ENCODE measurements around the gene ARHGAP22.
"Not testable (repeated sequence)": the region's sequence is repeated elsewhere in the genome, so short reads cannot be mapped to it uniquely, and the experiment has no call there.

Gene ARHGAP22

DNA sequence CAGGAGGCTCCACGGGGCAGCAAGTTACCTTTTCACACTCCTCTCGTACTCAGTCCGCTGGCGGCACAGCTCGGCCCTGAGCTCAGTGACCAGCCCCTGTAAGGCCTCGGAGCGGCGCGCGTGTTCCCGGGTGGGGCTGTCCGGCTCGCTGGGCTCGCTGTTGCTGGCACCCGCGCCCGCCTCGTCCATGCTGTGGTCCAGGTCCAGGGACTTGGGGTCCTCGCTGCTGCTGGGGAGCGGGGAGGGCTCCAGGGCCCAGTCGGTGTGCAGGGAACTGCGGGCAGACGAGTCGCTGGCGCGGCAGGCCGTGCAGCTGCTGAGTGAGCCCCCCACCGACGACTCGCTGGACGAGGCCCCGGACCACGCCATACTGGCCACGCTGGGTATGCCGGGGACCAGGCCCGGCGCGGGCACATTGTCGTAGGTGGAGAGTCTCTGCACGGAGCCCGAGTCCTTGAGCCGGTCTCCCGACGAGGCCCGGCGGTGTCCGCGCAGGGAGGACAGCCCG is 154.6 kb downstream of the ARHGAP22 start:
- no peak for DNase-seq (ENCODE audit: low read depth in 2 of 2)

DNA sequence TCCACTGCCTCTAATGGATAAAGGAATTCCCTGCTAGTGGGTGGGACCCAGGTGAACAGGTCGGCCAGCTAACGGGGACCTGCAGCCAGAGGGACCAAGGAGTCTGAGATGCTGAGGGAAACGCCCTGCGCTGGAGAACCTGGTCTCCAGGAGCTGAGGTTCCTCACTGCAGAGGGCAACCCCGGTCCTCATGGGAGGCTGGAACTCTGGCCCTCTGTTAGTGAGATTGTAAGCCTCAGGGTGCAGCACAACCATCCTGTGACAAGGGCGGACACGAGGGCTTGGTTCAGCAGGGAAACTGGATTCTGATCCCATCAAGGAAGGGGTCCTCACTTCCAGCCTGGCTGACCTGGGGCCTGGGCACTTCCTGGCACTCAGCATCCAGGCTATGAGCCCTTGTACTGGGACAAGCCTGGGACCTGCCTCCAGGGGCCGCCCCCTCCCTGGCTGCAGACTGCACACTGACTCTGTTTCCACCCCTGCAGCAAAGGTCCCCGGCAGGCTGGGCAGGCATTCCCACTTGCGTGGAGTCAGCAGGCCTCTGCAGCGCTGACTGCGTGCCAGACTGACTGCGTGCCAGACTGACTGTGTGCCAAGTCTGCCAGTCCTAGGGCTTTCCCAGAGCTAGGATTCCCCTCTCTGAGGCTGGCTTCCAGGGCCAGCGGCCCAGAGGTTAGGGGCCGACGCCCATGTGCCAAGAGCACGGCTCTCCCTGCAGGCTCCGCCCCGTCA is 155.2 kb downstream of the ARHGAP22 start:
- no peak for DNase-seq (ENCODE audit: low read depth in 2 of 2)

DNA sequence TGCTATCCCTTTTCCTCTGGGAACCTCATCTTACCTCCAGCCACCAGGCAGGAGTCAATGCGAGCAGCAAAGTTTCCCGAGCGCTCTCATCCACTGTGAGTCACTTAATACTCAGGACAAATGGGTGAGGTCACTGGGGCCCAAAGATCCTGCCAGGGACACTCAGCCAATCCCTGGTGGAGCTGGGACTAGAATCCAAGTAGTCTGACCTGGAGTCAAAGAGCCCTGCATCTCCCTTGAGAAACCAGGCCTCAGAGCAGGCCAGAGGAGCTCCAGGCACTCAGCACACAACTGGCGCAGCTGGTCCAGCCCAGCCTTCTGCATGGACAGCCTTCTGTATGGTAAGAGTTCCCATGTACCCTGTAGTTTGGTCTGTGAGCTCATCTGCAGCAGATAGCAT is 156.1 kb downstream of the ARHGAP22 start:
- no peak for DNase-seq (ENCODE audit: low read depth in 2 of 2)

DNA sequence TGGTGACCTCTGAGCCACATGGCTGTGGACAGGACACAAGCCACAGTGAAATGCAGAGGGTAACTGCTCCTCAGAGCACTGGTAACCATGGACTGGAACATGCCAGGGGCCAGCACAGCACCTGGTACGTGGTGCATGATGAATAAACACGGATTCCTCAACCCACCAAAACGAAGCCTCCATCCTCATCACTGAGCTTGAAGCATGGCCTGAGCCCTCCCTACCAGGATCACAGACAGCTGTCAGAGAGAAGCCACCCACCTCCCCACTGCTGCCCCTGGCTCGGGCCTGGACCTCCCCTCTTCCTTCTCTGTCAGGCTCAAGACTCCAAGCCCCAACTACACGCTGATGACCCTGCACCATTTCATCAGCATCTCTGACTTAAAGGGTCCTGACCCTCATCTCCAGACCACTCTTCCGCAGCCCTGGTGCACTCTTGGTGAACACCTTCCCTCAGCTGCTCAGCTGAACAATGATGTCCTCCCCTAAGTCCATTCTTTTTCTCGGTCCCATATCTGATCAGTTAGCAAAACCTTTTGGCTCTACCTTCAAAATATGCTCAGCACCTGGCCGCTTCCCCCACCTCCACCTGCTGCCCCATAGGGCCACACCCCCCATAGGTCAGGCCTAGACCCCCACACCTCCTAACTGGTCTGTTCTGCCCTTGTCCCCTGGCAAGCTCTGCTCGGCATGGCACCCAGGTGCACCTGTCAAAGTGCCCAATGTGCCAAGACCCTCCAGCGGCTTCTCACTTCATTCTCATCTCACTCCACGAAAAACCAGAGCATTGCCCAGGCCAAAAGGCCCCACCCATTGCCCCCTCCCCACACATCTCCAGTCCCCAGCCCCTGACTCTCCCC is 157.3 kb downstream of the ARHGAP22 start:
- DNase-seq (ENCODE audit: low read depth in 2 of 2): no peak

DNA sequence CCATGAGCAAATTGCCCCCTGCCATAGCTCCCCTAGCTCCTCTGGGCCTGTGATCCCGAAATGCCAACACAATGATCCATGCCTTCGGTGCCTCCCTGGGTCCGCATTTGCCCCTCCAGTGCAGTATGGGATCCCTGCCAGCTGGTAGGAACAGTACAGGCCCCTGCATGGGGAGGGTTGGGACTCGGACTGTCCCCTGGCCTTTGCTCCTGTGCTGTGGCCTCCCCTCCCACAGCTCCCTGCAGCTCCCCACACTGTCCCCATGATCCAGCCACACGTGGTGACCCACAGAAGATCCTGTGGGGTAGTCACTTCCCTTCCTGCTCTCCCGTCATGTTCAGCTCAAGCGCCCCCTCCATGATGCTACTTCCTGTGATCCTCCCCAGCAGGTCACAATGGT is 158.1 kb downstream of the ARHGAP22 start:
- no peak for DNase-seq (ENCODE audit: low read depth in 2 of 2)

DNA sequence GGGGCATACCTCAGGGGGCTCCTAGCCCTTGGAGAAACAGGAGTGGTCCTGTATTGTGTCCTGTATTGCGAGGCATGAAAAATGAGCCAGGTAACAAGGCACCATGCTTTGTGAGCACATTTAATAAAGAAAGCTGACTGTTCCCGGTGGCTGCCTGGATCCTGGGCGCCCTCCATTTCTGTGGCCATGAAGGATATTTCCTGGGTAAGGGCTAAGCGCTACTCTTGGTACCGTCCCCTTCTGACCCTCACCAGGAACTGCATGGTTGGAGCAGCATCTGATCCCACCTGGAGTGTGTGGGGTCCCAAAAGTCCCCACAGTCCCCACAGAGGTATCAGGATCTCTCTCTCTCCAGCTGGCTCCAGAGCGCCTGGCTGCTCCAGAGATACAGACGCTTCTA is 158.9 kb downstream of the ARHGAP22 start:
- no peak for DNase-seq (ENCODE audit: low read depth in 2 of 2)

DNA sequence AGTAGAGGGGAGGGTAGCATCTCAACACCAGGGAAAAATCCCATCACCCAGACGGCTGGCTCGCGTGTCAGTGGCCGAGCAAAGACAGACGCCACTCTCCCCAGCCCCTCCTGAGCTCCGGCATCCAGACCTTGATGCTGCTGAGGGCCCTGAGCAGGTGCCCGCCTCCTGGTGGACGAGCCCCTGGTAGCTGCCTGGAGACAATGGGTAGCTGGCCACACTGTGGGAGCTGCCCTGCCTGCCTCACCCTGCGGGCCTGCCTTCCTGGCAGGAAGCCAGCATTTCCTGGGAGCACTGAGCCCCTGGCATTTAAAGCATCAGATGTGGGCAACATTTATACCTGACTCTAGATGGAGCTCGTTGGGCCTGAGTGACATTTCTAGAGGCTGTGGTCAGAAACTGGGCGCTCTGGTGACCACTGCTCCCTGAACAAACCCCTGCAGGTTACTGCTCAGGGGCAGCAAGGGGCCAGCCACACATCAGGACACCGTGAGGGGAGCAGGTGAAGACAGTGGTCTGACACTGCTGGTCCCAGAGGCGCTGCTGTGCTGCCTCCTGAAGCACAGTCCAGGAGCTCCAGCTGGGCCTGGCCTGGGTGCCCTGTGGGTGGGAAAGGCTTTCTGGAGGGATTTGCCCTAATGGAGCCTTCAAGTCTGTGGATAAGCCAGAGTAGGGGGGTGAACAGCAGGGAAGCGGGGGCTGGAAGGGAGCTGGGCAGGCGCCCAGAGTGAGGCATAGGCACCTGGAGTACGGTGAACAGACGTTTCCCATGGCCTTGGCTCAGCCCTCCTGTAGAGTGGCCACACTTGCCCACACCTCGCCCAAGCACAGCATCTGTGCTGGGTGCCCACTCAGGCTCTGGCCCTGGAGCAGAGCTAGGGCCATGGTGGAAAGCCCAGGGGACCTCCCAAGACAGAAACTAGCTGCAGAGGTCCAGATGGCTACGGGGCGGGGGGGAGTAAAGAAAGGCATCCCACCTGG is 159.7 kb downstream of the ARHGAP22 start:
- DNase-seq (ENCODE audit: low read depth in 2 of 2): no peak

DNA sequence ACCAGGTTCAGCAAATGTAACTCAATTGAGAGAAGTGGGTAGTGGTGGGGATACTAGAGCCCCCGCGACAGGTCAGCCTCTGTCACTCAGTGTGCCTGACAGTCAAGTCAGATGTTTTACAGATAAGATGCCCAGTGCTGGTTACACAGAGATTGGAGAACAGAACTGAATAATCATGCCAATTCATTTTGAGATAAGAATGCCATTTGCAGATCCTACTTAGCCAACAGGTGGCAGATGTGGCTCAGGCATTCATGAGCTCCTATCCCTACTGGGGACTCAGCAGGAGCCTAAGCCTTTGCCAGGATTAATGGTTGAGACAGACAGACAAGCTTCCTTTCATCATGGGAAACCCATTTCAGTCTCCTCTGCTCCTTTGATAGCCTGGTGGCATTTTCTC is 160.6 kb downstream of the ARHGAP22 start:
- DNase-seq (ENCODE audit: low read depth in 2 of 2): no peak

DNA sequence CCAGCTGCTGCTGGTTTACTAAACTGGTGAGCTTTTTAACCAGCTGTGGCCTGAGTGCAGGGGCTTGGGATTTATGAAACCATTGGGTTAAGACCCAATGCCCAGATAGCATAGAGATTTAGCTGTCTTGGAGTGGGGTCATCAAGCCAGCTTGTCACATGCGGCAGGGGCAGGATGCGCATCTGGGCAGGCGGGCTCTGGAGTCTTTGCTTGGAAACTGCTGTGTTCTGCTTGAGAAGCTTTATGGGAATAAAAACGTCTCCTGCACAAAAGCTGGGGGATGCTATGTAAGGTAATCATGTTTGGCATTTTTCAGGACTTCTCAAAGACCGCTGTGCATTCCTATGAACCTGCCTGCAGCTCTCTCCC is 162.1 kb downstream of the ARHGAP22 start:
- DNase-seq (ENCODE audit: low read depth in 2 of 2): no peak

DNA sequence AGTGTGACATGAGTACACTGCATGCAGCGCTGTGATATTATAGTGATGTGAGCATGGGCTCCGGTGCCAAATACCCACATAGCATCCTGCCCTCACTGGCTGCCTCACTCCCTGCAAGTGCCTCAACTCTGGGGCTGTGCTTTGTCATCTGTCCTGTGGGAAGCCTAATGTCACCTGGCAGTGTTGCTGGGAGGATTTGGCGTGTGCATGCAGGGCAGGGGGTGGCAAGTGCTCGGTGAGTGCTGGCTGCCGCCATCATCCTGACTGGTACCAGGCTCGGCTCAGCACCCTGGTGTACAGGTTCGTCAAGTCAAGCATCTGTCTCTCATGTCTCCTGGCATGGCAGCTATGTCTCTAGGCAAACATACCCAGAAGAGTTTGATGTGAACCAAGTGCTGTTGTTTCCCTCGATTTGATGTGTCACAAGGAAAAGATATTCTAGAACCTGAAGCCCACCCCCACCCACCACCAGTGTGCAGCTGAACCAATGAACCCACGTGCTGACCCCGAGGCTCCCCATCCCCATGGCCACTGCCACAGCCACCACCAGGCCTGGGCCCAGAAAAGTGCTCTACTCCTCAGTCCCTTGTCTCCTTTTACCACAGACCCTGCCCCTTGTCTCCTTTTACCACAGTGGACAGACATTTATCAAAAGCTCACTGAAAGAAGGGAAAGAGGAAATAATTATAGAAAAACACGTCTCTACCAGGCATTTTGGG is 162.6 kb downstream of the ARHGAP22 start:
- no peak for DNase-seq (ENCODE audit: low read depth in 2 of 2)

DNA sequence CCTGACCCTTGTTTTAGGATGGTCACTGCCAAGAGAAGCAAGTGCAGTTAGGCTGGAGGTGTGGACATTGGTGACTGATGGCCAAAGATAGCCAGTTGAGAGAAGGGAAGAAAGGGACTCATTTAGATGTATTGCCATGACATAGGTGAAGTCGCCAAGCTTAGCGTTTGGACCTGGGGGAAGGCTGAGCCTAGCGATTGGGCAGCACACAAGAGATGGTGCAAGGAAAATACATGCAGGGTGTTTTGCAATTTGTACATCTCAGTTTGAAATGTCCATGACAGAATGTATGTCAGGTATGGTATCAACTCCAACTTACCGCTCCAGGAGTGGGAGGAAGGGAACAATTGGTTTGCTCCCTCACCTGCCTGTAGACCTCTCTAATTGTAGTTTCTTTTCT is 164.1 kb downstream of the ARHGAP22 start:
- no peak for DNase-seq (ENCODE audit: low read depth in 2 of 2)

DNA sequence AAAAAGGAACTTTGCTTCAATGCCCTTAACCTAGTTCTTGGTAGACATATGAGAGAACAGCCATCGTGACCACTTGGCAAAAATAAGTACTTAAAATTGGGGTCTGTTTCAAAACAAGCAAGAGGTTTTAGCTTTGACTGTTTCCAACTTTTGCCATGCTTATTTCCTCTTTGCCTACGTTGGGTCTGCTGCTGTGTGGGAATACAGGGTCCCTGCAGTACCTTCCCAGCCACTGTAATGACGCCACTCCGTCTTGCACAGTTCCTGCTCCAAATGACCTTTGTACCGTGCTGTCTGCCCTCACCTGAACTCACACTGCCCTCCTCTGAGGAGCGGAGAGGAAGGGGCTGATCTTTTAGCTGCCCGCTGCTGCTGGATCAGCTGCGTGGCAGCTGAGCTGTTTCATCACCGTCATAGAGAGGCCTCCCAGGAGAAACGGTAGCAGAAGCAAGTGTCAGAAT is 165.3 kb downstream of the ARHGAP22 start:
- no peak for DNase-seq (ENCODE audit: low read depth in 2 of 2)

DNA sequence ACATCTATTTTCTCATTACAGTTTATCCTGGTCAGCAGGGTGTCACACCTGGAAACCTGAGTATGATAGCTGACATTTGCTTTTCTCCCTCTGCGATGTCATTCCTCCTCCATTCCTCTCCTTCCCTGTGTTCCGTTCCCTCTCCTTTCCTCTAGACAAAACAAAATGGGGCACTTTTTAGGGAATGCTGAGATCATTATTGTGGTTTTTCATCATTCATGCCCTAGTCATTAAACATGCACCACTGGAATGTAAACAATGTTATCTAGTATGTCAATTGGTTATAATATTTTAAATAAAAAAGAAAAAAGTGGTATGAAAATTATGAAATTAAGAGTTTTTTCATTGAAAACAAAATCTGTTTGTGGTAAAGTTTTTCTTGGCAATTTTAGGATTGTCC is 165.8 kb downstream of the ARHGAP22 start:
- no peak for DNase-seq (ENCODE audit: low read depth in 2 of 2)

DNA sequence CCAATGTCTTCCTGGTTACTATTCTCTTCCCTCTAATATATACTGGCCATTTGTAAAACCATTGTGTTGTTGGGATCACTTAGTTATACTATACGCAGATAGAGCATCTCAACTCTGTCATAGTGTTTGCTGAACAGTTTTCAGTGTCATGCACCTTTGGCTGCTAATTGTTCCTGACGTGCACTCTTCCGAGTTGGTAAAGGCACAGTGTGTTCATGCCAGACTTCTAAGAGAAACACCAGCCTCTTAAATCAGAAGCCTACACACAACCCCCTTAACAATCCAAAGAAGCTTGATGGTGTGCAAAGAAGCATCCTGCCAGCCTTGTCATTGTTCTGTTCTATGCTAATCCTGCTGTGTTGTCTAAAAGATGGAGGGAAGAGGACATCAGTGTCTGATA is 167.3 kb downstream of the ARHGAP22 start:
- DNase-seq (ENCODE audit: low read depth in 2 of 2): no peak

DNA sequence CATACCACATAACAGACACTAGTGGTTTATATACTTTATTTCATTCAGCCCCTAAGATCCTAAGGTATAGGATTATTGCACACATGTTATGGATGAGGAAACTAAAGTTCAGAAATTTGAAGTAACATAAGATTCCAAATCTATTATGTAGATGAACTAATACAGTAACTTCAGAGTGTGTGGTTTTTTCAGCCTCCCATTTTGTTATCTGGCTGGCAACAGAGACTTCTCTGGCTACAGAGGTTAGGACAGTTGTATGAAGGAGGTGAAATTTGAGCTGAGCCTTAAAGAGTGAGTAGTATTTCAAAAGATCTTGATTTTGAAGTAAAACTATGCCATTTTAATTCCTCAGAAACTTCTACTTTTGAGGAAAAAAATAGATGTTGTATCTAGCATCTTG is 173.0 kb downstream of the ARHGAP22 start:
- DNase-seq (ENCODE audit: low read depth in 2 of 2): no peak

DNA sequence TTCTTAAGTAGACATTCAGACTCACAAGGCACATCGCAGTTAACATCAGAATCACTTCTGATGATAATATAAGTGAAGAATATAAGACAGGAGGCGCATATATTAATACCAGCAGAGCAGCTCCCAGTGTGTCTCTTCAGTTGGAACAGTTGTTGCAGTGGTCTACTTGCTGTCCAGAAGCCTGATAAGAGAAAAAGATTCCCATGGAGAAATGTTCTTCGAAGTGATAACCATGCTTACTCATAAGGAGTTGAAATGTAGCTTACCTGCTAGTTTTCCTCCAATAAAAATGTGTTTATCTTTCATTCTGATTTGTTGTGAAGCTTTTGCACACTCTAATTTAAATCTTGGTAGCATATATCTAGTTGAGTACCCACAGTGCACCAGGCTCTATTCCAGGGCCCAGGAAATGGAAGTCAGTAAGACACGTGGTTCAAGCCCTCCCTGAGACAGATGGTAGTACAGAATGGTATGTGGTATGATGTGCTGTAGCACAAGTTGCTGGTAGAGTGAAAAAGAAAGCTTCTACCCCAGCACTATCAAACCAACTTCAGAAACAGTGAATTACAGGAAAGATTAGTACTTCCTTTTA is 174.4 kb downstream of the ARHGAP22 start:
- no peak for DNase-seq (ENCODE audit: low read depth in 2 of 2)

DNA sequence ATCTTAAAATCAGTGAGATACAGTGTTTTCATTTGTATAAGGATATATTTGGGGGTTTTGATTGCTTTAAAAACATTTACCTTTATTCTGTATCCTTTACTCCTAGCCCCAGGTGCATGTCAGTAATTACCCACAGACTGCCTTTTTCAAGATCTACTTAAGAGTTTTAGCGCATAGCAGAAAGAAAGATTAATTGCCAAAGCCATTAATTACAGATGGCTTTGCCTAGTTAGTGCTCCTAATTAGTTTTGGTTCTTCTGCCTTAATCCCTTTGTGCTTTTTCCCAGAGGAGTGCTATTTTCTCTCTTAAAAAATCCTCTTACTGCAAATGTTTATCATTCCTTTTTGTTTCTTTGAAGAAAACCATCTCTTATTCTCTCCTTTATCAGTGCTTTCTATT is 175.6 kb downstream of the ARHGAP22 start:
- DNase-seq (ENCODE audit: low read depth in 2 of 2): no peak

DNA sequence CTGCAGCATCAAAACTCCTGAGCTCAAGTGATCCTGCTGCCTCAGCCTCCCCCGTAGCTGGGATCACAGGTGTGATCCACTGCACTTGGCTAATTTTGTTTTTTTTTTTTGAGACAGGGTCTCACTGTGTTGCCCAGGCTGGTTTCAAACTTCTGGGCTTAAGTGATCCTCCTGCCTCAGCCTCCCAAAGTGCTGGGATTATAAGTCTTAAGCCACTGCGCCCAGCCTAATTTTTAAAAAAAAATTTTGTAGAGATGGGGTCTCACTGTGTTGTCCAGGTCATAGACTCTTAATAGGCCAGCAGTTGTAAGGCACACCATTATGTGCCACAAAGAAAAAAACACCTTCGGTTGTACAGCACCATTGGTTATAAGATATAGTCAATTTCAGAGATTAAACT is 176.0 kb downstream of the ARHGAP22 start:
- no peak for DNase-seq (ENCODE audit: low read depth in 2 of 2)

DNA sequence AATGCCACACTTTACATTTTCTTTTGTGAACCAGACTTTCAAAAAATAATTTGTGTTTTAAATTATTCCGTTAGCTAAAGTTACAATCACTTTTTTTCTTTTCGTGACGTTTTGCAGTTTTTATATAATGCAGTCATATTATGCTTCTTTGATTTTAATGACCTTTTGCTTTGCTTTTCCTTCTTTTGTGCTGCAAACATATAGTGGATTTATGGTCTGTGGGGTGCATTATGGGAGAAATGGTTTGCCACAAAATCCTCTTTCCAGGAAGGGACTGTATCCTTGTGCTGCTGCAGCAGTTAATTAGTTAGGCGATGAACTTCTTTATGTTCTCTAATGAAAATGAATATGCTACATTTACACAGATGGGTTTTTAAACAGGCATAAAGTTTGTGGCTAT is 181.0 kb downstream of the ARHGAP22 start:
- no peak for DNase-seq (ENCODE audit: low read depth in 2 of 2)

DNA sequence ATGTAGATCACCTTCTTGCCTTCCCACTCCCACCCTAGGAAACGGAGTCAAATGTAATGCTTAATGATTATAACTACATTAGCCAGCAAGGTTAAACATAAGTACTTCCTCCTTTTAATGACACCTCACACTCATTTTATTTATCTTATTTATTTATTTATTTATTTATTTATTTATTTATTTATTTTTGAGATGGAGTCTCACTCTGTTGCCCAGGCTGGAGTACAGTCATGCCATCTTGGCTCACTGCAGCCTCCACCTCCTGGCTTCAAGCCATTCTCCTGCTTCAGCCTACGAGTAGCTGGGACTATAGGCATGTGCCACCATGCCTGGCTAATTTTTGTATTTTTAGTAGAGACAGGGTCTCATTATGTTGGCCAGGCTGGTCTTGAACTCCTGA is 183.0 kb downstream of the ARHGAP22 start:
- not testable (repeated sequence) for DNase-seq (ENCODE audit: low read depth in 2 of 2)

DNA sequence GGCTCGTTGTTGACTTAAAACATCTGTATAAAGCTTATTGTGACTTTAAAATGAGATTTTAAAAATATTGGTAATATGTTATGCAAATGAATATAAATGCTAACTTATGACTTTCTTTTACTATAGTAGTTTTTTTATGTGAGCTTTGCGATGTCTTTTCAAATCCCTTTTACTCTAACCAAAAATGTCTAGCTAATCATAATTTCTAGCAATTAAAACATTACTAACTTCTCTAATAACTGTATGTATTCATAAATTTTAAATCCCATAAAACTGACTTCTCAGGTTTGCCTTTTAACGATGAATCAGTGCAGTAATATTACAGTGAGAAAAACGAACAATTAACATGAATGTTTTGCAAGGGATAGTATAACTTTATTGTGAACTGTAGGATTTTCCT is 185.2 kb downstream of the ARHGAP22 start:
- DNase-seq (ENCODE audit: low read depth in 2 of 2): no peak

All from activated CD4-positive, alpha-beta T cell treated with anti-CD3 and anti-CD28 coated beads for 24 hours (primary cell).